HepG2 (cell line): Measurements from ENCODE around the gene CCT3. TPM values are rescaled to one million over a fixed set of nuclear protein-coding genes. Genes with fewer than 3 reads are reported as not detected.

Experiments used
- HOXA9 ChIP-seq: sonication (generic); formaldehyde crosslinking; IDR thresholded peaks from 2 replicates; pipeline ENCODE4 v1.8.1; 2022; ENCODE audit warnings: missing genetic modification reagents, mild to moderate bottlenecking, moderate library complexity, borderline replicate concordance
- IRF2 ChIP-seq: IDR thresholded peaks from 2 replicates; pipeline ENCODE4 v1.6.1; 2018; ENCODE audit warnings: missing genetic modification reagents, missing compliant biosample characterization
- MIXL1 ChIP-seq: IDR thresholded peaks from 2 replicates; pipeline ENCODE4 v1.6.1; 2016
- MYC ChIP-seq: sonication (generic); formaldehyde crosslinking; IDR thresholded peaks from 2 replicates; pipeline ENCODE4 v1.9.0; 2021; ENCODE audit warnings: missing genetic modification reagents, borderline replicate concordance
- NCOR1 ChIP-seq: fragments of 200-600 bp; sonication (generic); IDR thresholded peaks from 2 replicates; pipeline ENCODE4 v1.7.0; 2017; ENCODE audit warnings: antibody characterized with exemption, low read length, borderline replicate concordance
- RBFOX2 ChIP-seq: fragments of 200-400 bp; formaldehyde crosslinking; IDR thresholded peaks from 2 replicates; pipeline ENCODE4 v1.6.1; 2017; ENCODE audit warnings: low read depth, mild to moderate bottlenecking, low read length
- SP140L ChIP-seq: sonication (generic); formaldehyde crosslinking; IDR thresholded peaks from 2 replicates; pipeline ENCODE4 v1.4.0; 2020; ENCODE audit warnings: missing genetic modification reagents, borderline replicate concordance
- ZBTB3 ChIP-seq: sonication (generic); formaldehyde crosslinking; IDR thresholded peaks from 2 replicates; pipeline ENCODE4 v1.4.0; 2020; ENCODE audit warnings: low read depth, mild to moderate bottlenecking, moderate library complexity, missing genetic modification reagents, borderline replicate concordance
- ZMYM3 ChIP-seq: sonication (generic); formaldehyde crosslinking; IDR thresholded peaks from 2 replicates; pipeline ENCODE4 v1.5.1; 2020; ENCODE audit warnings: mild to moderate bottlenecking, missing genetic modification reagents
- ZNF274 ChIP-seq: sonication (generic); formaldehyde crosslinking; IDR thresholded peaks from 2 replicates; pipeline ENCODE4 v1.5.1; 2020; ENCODE audit warnings: mild to moderate bottlenecking, missing genetic modification reagents
- ZNF501 ChIP-seq: sonication (generic); formaldehyde crosslinking; IDR thresholded peaks from 2 replicates; pipeline ENCODE4 v1.5.1; 2020; ENCODE audit warnings: mild to moderate bottlenecking, moderate library complexity, missing genetic modification reagents
- polyA plus RNA-seq, 8 experiments: library from polyadenylated mRNA; depleted of rRNA in 3 of 8; stranded (reverse) in 7 of 8; unstranded in 1 of 8; fragments of >200 nt; fragmentation: Illumina TruSeq in 4 of 8; extraction: Trizol in 4 of 8; gene quantifications; 2 replicates each; pipeline versions ENCODE4 v1.2.1 to v1.2.3, GENCODE V29; 2011 to 2016; ENCODE audit warnings: low read depth in 4 of 8, missing spikeins in 1 of 8, mixed read lengths in 1 of 8; ENCODE audit not compliant: insufficient read depth in 1 of 8
- total RNA-seq, 5 experiments: library from RNA; depleted of rRNA; stranded (reverse); fragments of >200 nt; fragmentation: Illumina TruSeq; extraction: Trizol; gene quantifications; 2 replicates each; pipeline ENCODE4 v1.2.3, GENCODE V29; 2016; ENCODE audit warnings: low read depth in 1 of 5
- TF ChIP-seq, protein P1 (sequence below): sonication (generic); formaldehyde crosslinking; IDR thresholded peaks from 2 replicates; pipeline ENCODE4 v1.4.0; 2020; ENCODE audit warnings: mild to moderate bottlenecking, missing genetic modification reagents
- TF ChIP-seq, protein P2 (sequence below): sonication (generic); formaldehyde crosslinking; IDR thresholded peaks from 2 replicates; pipeline ENCODE4 v1.4.0; 2020; ENCODE audit warnings: missing genetic modification reagents
- TF ChIP-seq, protein P3 (sequence below): sonication (generic); formaldehyde crosslinking; IDR thresholded peaks from 2 replicates; pipeline ENCODE4 v1.5.0; 2020; ENCODE audit warnings: missing genetic modification reagents
- TF ChIP-seq, protein P4 (sequence below): sonication (generic); formaldehyde crosslinking; IDR thresholded peaks from 2 replicates; pipeline ENCODE4 v1.4.0; 2020; ENCODE audit warnings: missing genetic modification reagents

CCT3 gene
- total and polyA plus RNA-seq, 2 of the 13 experiments (the other 11 are each of a cell fraction or from before 2014, with no cell fraction given) = 319 to 615 TPM

DNA sequence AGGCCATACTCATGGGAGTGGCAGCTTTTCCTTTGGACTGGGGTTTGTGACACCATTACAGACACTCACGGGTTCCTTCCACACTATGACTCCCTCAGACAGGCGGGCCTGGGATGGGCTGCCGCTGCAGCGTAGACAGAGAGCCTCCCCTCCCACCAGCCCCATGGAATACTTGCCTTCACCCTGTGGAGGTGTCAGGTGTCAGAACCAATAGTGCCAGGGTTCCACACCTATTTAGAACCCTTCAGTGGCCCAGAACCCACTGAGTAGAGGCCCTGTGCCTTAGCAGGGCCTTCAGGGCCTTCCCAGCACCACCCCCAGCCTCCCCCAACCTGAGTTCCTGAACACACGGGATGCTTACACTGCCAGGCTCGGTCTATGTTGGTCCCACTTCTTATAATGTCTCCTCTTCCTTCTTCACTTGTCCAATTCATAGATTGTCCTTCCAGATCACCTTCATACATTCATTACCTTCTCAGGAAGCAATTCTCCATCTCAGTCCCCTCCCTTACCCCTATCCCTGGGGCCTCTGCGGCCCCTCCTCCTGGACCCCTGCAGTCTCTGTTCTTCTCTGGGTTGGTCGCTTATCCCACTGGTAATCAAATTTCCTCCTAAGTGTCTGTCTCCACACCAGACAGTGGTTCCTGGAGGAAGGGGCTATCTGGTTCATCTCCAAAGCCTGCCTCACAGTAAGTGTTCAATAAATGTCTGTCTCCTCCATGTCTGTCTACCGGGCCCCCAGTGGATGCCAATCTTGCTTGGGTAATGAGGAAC lies 29.5 kb upstream of the CCT3 start (continued):
- TF ChIP-seq, protein P1, sequence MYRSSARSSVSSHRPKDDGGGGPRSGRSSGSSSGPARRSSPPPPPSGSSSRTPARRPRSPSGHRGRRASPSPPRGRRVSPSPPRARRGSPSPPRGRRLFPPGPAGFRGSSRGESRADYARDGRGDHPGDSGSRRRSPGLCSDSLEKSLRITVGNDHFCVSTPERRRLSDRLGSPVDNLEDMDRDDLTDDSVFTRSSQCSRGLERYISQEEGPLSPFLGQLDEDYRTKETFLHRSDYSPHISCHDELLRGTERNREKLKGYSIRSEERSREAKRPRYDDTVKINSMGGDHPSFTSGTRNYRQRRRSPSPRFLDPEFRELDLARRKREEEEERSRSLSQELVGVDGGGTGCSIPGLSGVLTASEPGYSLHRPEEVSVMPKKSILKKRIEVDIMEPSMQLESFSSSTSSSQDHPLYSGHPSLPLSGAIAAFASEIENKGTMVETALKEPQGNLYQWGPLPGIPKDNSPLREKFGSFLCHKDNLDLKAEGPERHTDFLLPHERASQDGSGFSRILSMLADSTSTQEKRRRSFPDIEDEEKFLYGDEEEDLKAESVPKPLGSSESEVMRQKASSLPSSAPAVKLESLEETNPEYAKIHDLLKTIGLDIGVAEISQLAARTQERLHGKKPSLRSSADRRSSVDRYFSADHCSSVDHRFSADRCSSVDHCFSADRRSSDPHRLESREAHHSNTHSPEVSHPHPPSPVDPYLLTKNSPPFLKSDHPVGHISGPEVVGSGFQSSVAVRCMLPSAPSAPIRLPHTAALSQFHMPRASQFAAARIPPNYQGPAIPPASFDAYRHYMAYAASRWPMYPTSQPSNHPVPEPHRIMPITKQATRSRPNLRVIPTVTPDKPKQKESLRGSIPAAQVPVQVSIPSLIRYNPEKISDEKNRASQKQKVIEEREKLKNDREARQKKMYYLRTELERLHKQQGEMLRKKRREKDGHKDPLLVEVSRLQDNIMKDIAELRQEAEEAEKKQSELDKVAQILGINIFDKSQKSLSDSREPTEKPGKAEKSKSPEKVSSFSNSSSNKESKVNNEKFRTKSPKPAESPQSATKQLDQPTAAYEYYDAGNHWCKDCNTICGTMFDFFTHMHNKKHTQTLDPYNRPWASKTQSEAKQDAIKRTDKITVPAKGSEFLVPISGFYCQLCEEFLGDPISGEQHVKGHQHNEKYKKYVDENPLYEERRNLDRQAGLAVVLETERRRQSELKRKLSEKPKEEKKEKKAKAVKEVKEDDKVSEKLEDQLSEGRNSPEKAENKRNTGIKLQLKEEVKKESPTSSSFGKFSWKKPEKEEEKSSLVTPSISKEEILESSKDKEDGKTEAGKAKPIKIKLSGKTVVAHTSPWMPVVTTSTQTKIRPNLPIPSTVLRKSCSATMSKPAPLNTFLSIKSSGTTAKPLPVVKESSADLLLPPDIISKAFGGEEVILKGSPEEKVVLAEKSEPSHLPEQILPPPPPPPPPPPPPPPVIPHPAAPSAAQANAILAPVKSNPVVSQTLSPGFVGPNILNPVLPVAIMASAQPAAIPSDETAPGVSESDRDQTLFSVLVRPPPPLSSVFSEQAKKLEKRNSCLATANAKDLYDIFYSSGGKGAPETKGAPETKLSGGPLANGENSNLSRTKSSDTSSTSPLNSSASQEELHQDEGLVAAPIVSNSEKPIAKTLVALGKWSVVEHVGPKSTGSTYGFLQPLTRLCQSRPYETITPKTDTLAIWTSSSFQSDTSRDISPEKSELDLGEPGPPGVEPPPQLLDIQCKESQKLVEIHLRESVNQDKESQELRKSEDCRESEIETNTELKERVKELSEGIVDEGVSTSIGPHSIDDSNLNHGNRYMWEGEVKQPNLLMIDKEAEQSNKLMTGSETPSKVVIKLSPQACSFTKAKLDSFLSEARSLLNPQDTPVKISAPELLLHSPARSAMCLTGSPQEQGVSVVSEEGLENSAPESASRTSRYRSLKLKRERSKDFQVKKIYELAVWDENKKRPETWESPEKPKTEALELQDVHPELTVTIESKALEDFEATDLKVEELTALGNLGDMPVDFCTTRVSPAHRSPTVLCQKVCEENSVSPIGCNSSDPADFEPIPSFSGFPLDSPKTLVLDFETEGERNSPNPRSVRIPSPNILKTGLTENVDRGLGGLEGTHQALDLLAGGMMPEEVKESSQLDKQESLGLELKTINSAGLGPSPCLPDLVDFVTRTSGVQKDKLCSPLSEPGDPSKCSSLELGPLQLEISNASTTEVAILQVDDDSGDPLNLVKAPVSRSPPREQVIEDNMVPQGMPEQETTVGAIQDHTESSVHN = no peak
- TF ChIP-seq, protein P2, sequence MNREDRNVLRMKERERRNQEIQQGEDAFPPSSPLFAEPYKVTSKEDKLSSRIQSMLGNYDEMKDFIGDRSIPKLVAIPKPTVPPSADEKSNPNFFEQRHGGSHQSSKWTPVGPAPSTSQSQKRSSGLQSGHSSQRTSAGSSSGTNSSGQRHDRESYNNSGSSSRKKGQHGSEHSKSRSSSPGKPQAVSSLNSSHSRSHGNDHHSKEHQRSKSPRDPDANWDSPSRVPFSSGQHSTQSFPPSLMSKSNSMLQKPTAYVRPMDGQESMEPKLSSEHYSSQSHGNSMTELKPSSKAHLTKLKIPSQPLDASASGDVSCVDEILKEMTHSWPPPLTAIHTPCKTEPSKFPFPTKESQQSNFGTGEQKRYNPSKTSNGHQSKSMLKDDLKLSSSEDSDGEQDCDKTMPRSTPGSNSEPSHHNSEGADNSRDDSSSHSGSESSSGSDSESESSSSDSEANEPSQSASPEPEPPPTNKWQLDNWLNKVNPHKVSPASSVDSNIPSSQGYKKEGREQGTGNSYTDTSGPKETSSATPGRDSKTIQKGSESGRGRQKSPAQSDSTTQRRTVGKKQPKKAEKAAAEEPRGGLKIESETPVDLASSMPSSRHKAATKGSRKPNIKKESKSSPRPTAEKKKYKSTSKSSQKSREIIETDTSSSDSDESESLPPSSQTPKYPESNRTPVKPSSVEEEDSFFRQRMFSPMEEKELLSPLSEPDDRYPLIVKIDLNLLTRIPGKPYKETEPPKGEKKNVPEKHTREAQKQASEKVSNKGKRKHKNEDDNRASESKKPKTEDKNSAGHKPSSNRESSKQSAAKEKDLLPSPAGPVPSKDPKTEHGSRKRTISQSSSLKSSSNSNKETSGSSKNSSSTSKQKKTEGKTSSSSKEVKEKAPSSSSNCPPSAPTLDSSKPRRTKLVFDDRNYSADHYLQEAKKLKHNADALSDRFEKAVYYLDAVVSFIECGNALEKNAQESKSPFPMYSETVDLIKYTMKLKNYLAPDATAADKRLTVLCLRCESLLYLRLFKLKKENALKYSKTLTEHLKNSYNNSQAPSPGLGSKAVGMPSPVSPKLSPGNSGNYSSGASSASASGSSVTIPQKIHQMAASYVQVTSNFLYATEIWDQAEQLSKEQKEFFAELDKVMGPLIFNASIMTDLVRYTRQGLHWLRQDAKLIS (CRISPR knock-in tag) = no peak; the same call in 1 of the 2 replicates
- TF ChIP-seq MYC (CRISPR knock-in tag) = 0 out of 2 replicates have a peak, but pooled peaks have one; percentile 15
- peak; percentile 11; the same call in 1 of the 2 replicates for TF ChIP-seq ZNF501
- TF ChIP-seq MIXL1 (CRISPR knock-in tag) = no peak
- no peak for TF ChIP-seq ZMYM3 (CRISPR knock-in tag)
- TF ChIP-seq, protein P3, sequence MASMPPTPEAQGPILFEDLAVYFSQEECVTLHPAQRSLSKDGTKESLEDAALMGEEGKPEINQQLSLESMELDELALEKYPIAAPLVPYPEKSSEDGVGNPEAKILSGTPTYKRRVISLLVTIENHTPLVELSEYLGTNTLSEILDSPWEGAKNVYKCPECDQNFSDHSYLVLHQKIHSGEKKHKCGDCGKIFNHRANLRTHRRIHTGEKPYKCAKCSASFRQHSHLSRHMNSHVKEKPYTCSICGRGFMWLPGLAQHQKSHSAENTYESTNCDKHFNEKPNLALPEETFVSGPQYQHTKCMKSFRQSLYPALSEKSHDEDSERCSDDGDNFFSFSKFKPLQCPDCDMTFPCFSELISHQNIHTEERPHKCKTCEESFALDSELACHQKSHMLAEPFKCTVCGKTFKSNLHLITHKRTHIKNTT (CRISPR knock-in tag) = no peak
- no peak for TF ChIP-seq NCOR1
- TF ChIP-seq, protein P4, sequence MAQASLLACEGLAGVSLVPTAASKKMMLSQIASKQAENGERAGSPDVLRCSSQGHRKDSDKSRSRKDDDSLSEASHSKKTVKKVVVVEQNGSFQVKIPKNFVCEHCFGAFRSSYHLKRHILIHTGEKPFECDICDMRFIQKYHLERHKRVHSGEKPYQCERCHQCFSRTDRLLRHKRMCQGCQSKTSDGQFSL = no peak
- no peak for TF ChIP-seq SP140L (CRISPR knock-in tag)
- no peak for TF ChIP-seq ZBTB3 (CRISPR knock-in tag)
- TF ChIP-seq RBFOX2 = 0 out of 2 replicates have a peak, but pooled peaks have one; percentile 16
- TF ChIP-seq HOXA9 (CRISPR knock-in tag) = no peak
- TF ChIP-seq IRF2 (CRISPR knock-in tag) = no peak
- no peak for TF ChIP-seq ZNF274 (CRISPR knock-in tag)
